SK-N-SH treated with all-trans-retinoic acid at 6 μM for 48 hours (cell line): ENCODE results near the gene EPB41L5.

Experiments
- ARNTL ChIP-seq: fragments of 450-650 bp; formaldehyde crosslinking; IDR thresholded peaks from 2 replicates; pipeline ENCODE4 v1.5.0; 2020; ENCODE audit warnings: low read depth, mild to moderate bottlenecking, moderate library complexity, borderline replicate concordance
- CREB5 ChIP-seq: fragments of 250-450 bp; sonication (Bioruptor Pico); IDR thresholded peaks from 2 replicates; pipeline ENCODE4 v1.5.1; 2020; ENCODE audit warnings: low read depth, mild to moderate bottlenecking, moderate library complexity
- CSRNP3 ChIP-seq: fragments of 250-450 bp; sonication (Bioruptor Pico); IDR thresholded peaks from 2 replicates; pipeline ENCODE4 v1.5.1; 2021; ENCODE audit warnings: mild to moderate bottlenecking, moderate library complexity
- PATZ1 ChIP-seq: fragments of 250-450 bp; sonication (Bioruptor Pico); IDR thresholded peaks from 2 replicates; pipeline ENCODE4 v1.8.0; 2020; ENCODE audit warnings: mild to moderate bottlenecking, moderate library complexity, borderline replicate concordance
- POU6F1 ChIP-seq: fragments of 250-450 bp; sonication (Bioruptor Pico); IDR thresholded peaks from 2 replicates; pipeline ENCODE4 v1.8.0; 2021; ENCODE audit warnings: low read depth, mild to moderate bottlenecking, moderate library complexity, borderline replicate concordance
- TSHZ2 ChIP-seq: fragments of 250-450 bp; sonication (Bioruptor Pico); IDR thresholded peaks from 2 replicates; pipeline ENCODE4 v1.5.0; 2020; ENCODE audit warnings: mild to moderate bottlenecking, moderate library complexity
- ZC3H10 ChIP-seq: fragments of 250-450 bp; sonication (Bioruptor Pico); IDR thresholded peaks from 2 replicates; pipeline ENCODE4 v1.5.1; 2021; ENCODE audit warnings: mild to moderate bottlenecking, moderate library complexity

- TF ChIP-seq PATZ1 (CRISPR knock-in tag): no peak
- no peak for TF ChIP-seq POU6F1
- no peak for TF ChIP-seq ZC3H10 (CRISPR knock-in tag)
- no peak for TF ChIP-seq CSRNP3 (CRISPR knock-in tag)
- no peak for TF ChIP-seq CREB5 (CRISPR knock-in tag)
- no peak for TF ChIP-seq TSHZ2 (CRISPR knock-in tag)
- no peak for TF ChIP-seq ARNTL (CRISPR knock-in tag)
Measured at GRCh38 chr2:120014226-120014980, 1.5 kb downstream of the EPB41L5 start.
